HepG2 (cell line): Measurements from ENCODE around the gene TUBAL3. TPM values are rescaled to one million over a fixed set of nuclear protein-coding genes. Genes with fewer than 3 reads are reported as not detected.
A peak's percentile ranks its signal among the peaks of the same experiment; 100 is the strongest.

Experiments used
- EHMT2 ChIP-seq: fragments of 200-600 bp; sonication (generic); IDR thresholded peaks from 2 replicates; pipeline ENCODE4 v1.7.0; 2017; ENCODE audit warnings: antibody characterized with exemption, low read depth, low read length, borderline replicate concordance
- EP300 ChIP-seq, 3 experiments: sonication (generic) in 1 of 3; formaldehyde crosslinking in 1 of 3; IDR thresholded peaks; 2 replicates each; pipeline versions ENCODE4 v1.5.1 to v1.6.1; 2011 to 2020; ENCODE audit warnings: low read depth in 2 of 3, low read length in 2 of 3, borderline replicate concordance in 1 of 3, improper control_type of control experiment in 1 of 3, mild to moderate bottlenecking in 1 of 3, missing genetic modification reagents in 1 of 3, moderate library complexity in 1 of 3
- ERF ChIP-seq: IDR thresholded peaks from 2 replicates; pipeline ENCODE4 v1.6.1; 2018; ENCODE audit warnings: missing biosample characterization, missing genetic modification reagents
- FOXO1 ChIP-seq: sonication (generic); formaldehyde crosslinking; IDR thresholded peaks from 2 replicates; pipeline ENCODE4 v1.4.0; 2020; ENCODE audit warnings: missing genetic modification reagents
- FOXP4 ChIP-seq: sonication (generic); formaldehyde crosslinking; IDR thresholded peaks from 2 replicates; pipeline ENCODE4 v1.4.0; 2020; ENCODE audit warnings: missing genetic modification reagents
- GATAD2A ChIP-seq: IDR thresholded peaks from 2 replicates; pipeline ENCODE4 v1.6.1; 2016
- HMG20A ChIP-seq: IDR thresholded peaks from 2 replicates; pipeline ENCODE4 v1.6.1; 2016; ENCODE audit warnings: borderline replicate concordance
- HOMEZ ChIP-seq: IDR thresholded peaks from 2 replicates; pipeline ENCODE4 v1.6.1; 2016; ENCODE audit warnings: low read depth
- MXI1 ChIP-seq: IDR thresholded peaks from 3 replicates; pipeline ENCODE4 v1.6.1; 2012; ENCODE audit warnings: low read depth, low read length, inconsistent platforms, borderline replicate concordance
- NCOR1 ChIP-seq: fragments of 200-600 bp; sonication (generic); IDR thresholded peaks from 2 replicates; pipeline ENCODE4 v1.7.0; 2017; ENCODE audit warnings: antibody characterized with exemption, low read length, borderline replicate concordance
- NR2F2 ChIP-seq: IDR thresholded peaks from 2 replicates; pipeline ENCODE4 v1.6.1; 2012; ENCODE audit warnings: low read depth, inconsistent platforms, borderline replicate concordance
- NR2F6 ChIP-seq, 2 experiments: IDR thresholded peaks; 2 replicates each; pipeline ENCODE4 v1.6.1; 2016; ENCODE audit warnings: antibody characterized with exemption in 1 of 2, mild to moderate bottlenecking in 1 of 2
- PAXIP1 ChIP-seq: sonication (generic); formaldehyde crosslinking; conservative IDR thresholded peaks from 2 replicates; pipeline ENCODE4 v1.4.0; 2020; ENCODE audit warnings: mild to moderate bottlenecking, missing genetic modification reagents, moderate library complexity
- RXRB ChIP-seq: IDR thresholded peaks from 2 replicates; pipeline ENCODE4 v1.6.1; 2016; ENCODE audit warnings: borderline replicate concordance, missing genetic modification reagents, missing compliant biosample characterization
- SALL1 ChIP-seq: sonication (generic); formaldehyde crosslinking; IDR thresholded peaks from 2 replicates; pipeline ENCODE4 v1.8.0; 2022; ENCODE audit warnings: mild to moderate bottlenecking, missing genetic modification reagents
- SKI ChIP-seq: fragments of 450-650 bp; IDR thresholded peaks from one replicate; pipeline ENCODE4 v1.6.1; 2018; ENCODE audit warnings: mild to moderate bottlenecking; ENCODE audit not compliant: partially characterized antibody
- SNRNP70 ChIP-seq: fragments of 200-400 bp; formaldehyde crosslinking; IDR thresholded peaks from 2 replicates; pipeline ENCODE4 v1.6.1; 2017; ENCODE audit warnings: mild to moderate bottlenecking, low read depth, low read length, moderate library complexity
- TEAD2 ChIP-seq: sonication (generic); formaldehyde crosslinking; IDR thresholded peaks from 2 replicates; pipeline ENCODE4 v1.9.0; 2021; ENCODE audit warnings: missing genetic modification reagents
- ZNF775 ChIP-seq: sonication (generic); formaldehyde crosslinking; IDR thresholded peaks from 2 replicates; pipeline ENCODE4 v1.4.0; 2020; ENCODE audit warnings: missing genetic modification reagents, mild to moderate bottlenecking, moderate library complexity, borderline replicate concordance
- polyA plus RNA-seq, 8 experiments: library from polyadenylated mRNA; depleted of rRNA in 3 of 8; stranded (reverse) in 7 of 8; unstranded in 1 of 8; fragments of >200 nt; fragmentation: Illumina TruSeq in 4 of 8; extraction: Trizol in 4 of 8; gene quantifications; 2 replicates each; pipeline versions ENCODE4 v1.2.1 to v1.2.3, GENCODE V29; 2011 to 2016; ENCODE audit warnings: low read depth in 4 of 8, missing spikeins in 1 of 8, mixed read lengths in 1 of 8; ENCODE audit not compliant: insufficient read depth in 1 of 8
- total RNA-seq, 5 experiments: library from RNA; depleted of rRNA; stranded (reverse); fragments of >200 nt; fragmentation: Illumina TruSeq; extraction: Trizol; gene quantifications; 2 replicates each; pipeline ENCODE4 v1.2.3, GENCODE V29; 2016; ENCODE audit warnings: low read depth in 1 of 5

The TUBAL3 gene
- total and polyA plus RNA-seq, 2 of the 13 experiments (the other 11 are each of a cell fraction or from before 2014, with no cell fraction given): 0.07 to 0.26 TPM

- TF ChIP-seq HOMEZ (CRISPR knock-in tag) (peak; percentile 80; the same call in 1 of the 2 replicates), EHMT2 (no peak), HMG20A (peak; percentile 34; the same call in 1 of the 2 replicates), GATAD2A (CRISPR knock-in tag) (peak; percentile 35; the same call in 1 of the 2 replicates), RXRB (peak; percentile 71; the same call in 1 of the 2 replicates), NR2F2 (peak; percentile 76), SALL1 (peak; percentile 45; the same call in 1 of the 2 replicates), PAXIP1 (CRISPR knock-in tag) (peak; percentile 58), FOXP4 (CRISPR knock-in tag) (peak; percentile 65), EP300 (IDR thresholded peaks at IDR 0.05; ENCODE audit: low read depth in 2 of 2, low read length in 2 of 2) (peak in 1 of 2 experiments; percentile 24; a peak in 1 of 4 replicates), EP300 (CRISPR knock-in tag; IDR thresholded peaks at IDR 0.05; ENCODE audit: borderline replicate concordance) (no peak), TEAD2 (CRISPR knock-in tag) (no peak), NR2F6 (IDR thresholded peaks at IDR 0.05) (peak; percentile 73; the same call in 1 of the 2 replicates), NR2F6 (CRISPR knock-in tag; IDR thresholded peaks at IDR 0.05) (peak; percentile 68; the same call in 1 of the 2 replicates), SKI (peak; percentile 45), SNRNP70 (no peak), ERF (CRISPR knock-in tag) (peak; percentile 22; the same call in 1 of the 2 replicates), ZNF775 (CRISPR knock-in tag) (no peak), MXI1 (peak; percentile 32; the same call in 1 of the 3 replicates), FOXO1 (CRISPR knock-in tag) (peak; percentile 34; the same call in 1 of the 2 replicates), NCOR1 (peak; percentile 28; the same call in 1 of the 2 replicates)
Measured at GRCh38 chr10:5433182-5433581, 28.6 kb upstream of the TUBAL3 start (continued).
